ENCODE results near the gene SYNE2.
"Not testable (repeated sequence)": the region's sequence is repeated elsewhere in the genome, so short reads cannot be mapped to it uniquely, and the experiment has no call there.

Gene SYNE2

DNA sequence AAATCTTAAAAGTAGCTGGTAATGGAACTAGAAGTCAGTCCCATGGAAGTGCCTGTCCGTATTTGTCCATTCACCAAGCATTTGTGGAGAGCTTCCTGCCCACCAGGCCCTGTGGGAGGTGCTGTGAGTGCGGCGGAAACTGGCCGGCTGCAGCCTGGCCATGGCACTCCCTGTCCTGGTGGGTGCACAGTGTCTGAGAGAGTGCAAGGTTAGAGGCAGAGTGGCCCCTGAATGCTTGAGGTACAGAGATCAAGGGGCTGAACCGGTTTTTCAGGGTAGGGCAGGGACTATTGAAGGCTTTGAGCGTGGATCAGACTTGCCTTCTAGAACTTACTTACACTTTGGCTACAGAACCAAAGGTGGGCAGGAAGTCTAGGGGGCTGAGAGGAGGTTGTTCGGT is 348.5 kb downstream of the SYNE2 start:
- no peak for DNase-seq

DNA sequence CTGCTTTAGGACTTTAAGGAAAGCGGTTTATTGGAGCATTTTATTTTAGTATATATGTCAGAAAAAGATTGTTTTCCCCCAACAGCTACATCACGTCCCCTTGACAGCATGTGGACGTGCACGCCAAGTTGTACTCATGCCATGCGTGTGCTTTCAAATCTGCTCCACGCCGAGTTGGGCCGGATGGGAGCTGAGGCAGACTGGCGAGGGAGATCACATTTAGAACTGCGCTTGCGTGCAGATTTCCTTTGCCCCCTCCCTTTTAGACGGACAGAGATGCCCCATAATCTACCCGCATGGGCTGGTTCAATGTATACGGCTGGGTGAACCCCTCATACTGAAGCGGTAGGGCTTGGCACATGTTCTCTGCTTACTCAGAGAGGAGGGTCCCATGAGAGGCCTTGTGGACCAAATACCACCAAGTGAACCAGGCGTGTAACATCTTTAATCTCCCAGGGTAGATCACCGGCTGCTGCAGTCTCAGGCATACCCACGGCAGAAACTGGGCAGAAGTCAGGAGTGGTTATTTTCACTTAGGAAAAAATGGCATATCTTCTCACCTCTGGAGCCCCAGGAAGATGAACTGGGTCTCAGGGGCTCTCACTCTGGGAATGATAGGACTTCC is 349.2 kb downstream of the SYNE2 start:
- no peak for DNase-seq

DNA sequence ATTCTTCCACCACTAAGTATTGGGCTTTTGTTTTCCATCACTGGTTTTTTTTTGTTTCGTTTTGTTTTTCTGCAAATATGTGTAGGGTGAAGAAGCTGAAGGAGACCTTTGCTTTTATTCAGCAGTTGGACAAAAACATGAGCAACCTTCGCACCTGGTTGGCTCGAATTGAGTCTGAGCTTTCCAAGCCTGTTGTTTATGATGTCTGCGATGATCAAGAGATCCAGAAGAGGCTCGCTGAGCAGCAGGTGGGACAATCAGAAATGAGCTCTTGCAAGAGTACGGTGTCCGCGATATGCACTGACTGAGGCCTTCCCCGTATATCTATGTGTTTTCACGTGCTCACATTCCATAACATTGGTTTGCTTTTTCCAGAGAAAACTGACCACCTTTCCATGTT is 349.9 kb downstream of the SYNE2 start:
- DNase-seq = no peak

DNA sequence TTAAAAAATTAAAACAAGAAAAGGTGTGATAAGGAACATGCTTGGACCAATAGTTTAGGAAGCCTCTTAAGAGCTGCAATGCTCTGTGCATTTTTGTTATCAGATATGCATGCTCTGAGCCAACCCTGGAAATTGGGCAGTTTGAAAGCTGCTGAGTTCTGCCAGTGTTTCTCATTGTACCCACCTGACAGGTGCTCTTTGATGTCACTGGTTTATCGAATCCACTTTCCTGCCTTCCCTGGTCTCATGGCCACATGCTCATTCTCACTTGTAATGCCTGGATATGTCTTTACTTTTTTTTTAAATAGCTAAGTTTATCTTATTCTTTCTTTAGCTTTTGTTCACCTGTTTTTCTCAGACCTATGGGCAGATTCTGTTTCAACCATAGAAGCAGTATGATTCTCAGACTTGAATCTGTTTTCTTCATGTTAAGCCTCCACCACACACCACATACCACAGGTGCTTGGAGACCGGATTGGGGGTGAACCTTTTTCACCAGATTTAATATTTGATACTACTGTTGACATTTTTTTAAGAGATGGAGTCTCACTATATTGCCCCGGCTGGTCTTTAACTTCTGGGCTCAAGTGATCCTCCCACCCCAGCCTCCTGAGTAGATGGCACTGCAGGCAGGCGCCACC is 350.7 kb downstream of the SYNE2 start:
- no peak for DNase-seq

DNA sequence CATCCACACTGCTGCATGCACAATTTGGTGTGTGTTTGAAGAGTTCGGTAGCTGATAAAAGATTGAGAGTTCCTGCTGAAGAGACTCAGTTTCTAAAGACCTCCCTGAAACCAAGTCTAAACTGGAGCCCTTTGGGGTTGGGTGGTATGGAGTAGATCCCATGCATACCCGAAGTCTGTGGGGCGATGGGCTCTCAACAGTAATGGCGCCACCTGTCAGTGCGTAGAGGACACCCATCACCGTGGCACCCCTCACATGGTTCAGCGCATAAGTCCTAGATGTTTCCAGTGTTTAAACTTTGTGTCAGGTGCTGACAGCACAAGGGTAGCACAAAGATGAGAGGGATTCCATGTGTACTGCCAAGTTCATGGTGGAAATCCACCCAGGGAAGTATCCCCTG is 355.5 kb downstream of the SYNE2 start:
- no peak for DNase-seq

DNA sequence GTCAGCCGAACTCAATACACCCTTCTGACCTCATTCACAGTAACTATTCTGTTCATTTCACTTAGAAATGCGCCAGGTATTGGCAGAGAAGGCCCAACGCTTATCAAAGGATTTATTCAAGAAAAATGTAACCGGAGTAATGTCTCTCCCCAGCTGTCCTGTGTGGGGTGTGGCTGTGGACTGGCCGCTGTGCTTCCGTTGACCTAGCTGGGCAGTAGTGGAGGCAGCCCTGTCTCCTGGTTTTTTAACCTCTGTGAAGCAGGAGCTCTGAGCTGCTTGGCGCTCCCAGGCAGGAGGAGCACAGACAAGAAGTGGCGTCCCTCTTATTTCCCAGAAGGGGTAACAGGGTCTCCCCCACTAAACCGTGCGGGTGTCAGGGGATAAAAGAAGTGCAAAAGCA is 356.2 kb downstream of the SYNE2 start:
- DNase-seq = no peak

DNA sequence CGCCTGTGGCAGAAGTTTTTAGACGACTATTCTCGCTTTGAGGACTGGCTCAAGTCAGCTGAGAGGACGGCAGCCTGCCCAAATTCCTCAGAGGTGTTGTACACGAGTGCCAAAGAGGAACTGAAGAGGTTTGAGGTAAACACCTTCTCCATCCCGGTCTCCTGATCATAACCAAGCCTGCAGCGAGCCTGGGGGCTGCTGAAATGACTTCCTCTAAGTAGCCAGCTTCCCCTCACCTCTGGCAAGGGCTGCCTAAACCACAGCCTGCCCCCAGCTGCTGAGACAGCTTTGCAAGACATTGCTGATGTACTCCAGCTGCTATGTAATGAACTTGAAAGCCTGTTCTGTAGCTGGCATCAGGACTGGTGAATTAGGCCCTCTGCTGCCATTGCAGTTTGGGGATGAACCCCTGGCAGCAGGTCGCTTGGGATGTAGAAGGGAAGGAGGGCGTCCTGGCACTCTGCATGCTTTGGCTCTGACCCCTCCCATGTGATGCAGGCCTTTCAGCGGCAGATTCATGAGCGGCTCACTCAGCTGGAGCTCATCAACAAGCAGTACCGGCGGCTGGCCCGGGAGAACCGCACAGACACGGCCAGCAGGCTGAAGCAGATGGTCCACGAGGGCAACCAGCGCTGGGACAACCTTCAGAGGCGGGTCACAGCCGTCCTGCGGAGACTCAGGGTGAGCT is 356.8 kb downstream of the SYNE2 start:
- no peak for DNase-seq

DNA sequence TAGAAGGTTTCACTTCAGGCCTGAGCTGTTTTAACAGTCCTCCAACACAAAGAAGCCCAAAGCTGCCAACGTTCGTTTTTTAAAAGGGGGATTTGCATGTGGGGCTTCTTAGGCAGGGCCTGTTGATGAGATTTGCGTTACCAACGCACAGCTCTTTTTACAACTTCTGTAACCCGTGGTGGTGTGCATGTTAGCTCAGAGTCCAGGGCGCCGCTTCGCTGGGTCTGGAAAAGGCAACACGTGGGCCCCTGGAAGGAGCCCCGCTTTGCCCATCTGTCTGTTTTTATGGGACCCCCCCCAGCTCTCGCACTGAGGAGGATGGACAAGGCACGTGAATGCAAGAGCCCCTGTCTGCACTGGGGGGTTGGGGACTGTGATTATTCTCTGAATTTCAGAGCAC is 357.4 kb downstream of the SYNE2 start:
- no peak for DNase-seq

DNA sequence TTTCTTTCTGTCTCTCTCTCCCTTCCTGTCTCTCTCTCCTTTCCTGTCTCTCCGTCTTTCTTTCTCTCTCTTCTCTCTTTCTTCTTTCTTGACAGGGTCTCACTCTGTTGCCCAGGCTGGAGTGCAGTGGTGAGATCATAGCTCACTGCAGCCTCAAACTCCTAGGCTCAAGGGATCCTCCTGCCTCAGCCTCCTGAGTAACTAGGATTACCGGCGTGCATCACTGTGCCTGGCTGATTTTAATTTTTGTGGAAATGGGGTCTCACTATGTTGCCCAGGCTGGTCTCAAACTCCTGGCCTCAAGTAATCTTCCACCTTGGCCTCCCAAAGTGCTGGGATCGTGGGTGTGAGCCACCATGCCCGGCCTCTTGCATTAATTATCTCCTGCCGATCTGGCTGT is 358.1 kb downstream of the SYNE2 start:
- DNase-seq = not testable (repeated sequence)

DNA sequence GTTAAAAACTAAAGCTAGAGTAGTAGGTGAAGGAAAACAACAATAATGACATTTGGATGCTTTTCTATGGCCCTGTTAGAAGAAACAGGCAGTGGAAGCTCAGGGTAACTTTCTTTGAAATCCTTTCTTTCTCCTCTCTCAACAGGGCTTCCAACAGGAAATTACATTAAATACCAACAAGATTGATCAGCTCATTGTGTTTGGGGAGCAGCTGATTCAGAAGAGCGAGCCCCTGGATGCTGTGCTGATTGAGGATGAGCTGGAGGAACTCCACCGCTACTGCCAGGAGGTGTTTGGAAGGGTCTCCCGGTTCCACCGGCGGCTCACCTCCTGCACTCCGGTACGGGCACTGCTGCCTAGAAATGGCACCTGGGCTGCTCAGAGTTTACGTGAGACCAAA is 359.9 kb downstream of the SYNE2 start:
- DNase-seq = no peak

DNA sequence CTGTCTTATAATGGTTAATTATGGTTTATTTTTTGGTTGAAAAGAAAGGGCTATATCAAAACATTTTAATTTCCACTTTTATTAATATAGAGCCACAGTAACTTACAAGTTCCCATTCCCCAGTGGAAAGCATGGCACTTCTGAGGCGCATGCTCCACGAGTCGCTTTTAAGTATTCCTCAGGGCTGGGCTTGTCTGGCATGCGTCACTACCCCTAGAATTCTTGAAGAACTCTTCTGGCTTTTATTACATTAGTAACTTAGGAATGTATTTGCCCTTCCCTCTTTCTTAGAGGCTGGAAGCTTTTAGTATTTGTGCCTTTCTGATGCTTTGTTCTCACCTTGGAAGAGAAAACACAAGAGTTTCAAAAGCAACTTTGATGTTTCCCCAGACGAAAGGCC is 360.3 kb downstream of the SYNE2 start:
- DNase-seq = no peak

DNA sequence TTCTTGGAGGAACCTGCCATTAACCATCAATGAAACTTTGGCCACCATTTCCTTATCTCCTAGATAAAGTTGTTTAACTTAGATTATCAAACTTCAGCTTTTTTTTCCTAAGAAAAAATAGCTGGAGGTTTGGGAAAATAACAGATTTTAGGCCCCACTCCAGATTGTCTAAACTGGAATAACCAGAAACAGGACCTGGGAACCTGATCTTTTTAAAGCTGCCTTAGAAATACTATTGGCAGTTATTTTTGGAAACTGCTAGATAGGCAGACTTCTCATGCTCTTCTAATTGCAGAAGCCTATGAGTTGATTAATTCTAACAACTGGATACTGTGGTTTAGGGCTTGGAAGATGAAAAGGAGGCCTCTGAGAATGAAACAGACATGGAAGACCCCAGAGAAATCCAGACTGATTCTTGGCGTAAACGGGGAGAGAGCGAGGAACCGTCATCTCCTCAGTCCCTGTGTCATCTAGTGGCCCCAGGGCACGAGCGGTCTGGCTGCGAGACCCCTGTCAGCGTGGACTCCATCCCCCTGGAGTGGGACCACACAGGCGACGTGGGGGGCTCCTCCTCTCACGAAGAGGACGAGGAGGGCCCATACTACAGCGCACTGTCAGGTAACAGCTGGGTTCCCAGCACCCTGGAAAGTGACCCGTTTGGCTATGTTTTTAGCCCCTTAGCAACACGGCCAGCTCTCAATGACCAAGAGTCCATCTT is 361.2 kb downstream of the SYNE2 start:
- no peak for DNase-seq

DNA sequence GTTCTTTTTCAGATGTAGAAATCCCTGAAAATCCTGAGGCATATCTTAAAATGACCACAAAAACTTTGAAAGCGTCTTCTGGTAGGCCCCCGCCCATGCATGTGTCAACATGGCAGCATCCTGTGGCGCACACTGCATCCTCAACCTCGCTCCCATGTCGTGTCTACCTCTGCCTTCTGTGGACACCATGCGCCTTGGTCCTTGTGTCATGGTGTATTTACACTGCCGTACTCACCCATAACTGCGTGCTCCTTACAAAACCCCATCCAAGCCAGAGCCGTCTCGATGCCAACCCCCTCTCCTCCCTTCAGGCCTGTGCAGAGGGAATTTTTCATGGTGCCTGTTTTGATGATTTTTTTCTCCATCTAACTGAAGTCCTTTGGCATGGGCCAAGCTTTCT is 362.5 kb downstream of the SYNE2 start:
- no peak for DNase-seq

DNA sequence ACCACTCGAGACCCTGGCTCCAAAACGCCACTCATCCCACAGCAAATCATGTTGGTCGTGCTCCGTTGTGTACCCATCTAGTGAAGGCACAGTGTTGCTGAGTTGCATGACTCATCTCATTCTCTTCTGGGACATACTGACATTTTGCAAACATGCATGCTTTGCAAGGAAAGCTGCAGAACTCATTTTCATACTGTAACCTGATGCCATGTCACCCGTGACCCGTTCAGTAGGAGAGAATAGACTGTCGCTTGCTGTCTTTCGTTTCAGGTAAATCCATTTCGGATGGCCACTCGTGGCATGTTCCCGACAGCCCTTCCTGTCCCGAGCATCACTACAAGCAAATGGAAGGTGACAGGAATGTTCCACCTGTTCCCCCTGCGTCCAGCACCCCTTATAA is 363.2 kb downstream of the SYNE2 start:
- no peak for DNase-seq

DNA sequence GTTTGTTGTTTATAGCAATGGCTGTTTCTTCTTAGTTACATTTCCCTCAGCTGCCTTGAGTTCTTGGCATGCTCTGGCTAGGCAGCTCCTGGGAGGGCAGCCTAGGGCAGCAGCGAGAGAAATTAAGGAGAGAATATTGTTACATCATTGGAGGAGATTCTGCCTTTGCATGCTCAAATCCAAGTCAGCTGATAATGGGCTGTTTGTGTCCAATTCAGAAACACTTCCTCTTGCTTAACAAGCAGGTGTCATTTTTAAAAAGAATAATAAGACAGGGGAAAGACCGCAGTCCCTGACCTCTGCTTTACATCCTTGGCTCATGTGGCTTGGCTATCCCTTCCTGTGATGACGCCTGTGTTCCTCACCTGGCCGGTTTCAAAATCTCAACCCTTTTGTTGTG is 364.5 kb downstream of the SYNE2 start:
- DNase-seq = no peak

DNA sequence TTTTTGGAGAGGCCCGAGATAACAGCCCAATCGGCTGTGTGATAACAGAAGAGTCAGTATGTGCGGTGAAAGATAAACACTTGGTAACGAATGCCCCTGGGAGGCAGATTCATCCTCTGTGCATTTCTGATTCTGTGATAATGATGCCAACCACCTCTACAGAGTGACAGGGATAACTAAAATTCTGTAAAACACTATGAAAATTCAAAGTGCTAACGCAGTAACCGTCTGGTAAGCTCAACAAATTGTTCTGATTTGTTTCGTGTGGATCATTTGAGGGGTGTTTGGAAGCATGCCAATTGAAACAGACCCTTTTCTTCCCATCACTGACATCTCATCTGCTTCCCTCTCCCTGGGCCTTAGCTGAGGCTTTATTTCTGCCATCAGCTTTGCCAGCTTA is 365.0 kb downstream of the SYNE2 start:
- DNase-seq = no peak

DNA sequence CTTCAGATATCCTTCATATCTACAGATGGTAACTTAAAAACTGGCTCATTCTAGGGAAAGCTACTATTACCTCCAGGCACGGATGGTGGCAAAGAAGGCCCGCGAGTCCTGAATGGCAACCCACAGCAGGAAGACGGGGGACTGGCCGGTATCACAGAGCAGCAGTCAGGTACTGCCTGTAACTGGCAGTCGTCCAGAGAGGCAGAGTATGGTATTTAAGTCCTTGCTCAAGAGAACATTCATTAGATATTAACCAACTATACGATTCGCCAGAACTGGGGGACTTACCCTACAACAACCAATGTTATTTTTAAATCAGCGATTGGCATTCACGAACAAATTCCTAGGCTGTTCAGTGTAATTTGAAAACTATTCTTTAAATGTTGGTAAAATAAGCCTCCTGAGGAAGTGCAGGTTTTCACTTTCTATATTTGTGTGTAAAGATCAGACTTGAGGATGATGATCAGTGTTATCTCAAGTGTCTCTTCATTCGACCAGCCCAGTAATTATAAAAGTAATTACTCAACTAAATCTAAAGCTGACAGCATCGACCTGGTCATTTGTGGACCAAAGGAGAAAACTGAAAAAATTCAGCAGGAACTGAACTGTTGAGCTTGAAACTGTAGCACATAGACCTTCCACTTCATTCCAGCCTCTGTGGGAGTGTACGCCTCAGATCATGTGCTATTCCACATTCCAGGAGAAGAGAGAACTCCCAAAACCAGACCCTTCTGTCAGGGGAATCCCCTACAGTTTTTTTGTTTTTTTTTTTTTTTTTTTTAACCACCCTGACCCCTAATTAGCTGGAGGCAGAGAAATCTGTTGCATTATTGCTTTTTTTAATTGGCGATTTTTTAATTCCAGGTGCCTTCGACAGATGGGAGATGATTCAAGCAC is 365.8 kb downstream of the SYNE2 start:
- DNase-seq = no peak

DNA sequence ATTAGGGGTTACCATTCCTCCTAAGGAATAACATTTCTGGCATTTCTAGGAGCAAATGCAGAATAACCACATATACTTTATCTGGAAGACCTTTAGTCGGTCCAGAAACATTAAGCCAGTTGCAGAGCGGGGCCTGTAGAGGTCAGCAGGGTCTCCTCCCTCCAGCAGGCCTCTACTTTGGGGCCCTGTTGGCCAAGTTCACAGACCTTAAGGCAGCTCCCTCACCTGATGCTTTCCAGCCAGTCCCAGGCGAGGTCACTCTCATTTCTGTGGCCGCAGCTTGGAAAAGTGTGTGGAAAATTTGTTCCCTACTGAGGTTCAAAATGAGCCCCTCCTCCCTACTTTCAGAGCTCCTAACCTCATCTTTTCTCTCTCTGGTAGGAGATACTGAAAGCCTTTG is 367.3 kb downstream of the SYNE2 start:
- DNase-seq = no peak

DNA sequence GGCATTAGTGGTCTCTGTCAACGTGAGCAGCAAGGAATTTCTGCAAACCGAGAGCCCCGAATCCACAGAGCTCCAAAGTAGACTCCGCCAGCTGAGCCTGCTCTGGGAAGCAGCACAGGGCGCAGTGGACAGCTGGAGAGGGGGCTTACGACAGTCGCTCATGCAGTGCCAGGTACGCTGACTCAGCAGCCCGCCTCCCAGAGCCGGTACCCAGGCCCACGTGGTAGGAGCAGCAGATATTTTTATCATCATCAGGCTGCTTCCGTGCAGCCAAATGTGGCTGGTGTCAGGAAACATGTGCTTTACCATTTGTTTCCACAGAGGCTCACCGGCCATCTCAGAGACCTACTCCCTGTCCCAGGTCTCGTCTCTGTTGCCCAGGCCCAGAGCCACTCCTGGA is 367.7 kb downstream of the SYNE2 start:
- DNase-seq = no peak

DNA sequence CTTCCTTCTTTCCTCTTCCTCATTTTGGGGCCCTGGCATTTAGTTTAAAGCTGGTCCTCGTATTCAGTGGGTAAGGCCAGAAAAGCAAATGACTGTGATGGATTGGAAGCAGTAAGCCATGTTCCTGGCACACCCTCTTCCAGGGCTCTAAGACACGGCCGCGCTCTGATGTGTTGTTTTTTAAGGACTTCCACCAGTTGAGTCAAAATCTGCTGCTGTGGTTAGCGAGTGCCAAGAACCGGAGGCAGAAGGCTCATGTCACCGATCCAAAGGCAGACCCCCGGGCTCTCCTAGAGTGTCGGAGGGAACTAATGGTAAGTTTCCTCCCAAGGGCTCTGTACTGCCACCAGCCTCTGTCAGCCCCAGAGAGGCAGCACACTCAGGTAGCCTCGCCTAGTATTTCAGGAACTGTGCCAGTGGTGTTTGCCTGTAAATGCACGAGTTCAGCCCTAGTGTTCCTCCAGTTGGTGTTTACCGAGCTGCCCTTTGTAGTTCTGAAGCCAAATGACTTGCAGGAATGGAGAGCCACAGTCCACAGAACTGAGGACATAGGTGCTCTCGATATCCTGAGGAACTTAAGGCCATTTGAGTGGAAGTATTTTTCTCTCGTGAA is 368.7 kb downstream of the SYNE2 start:
- no peak for DNase-seq

DNA sequence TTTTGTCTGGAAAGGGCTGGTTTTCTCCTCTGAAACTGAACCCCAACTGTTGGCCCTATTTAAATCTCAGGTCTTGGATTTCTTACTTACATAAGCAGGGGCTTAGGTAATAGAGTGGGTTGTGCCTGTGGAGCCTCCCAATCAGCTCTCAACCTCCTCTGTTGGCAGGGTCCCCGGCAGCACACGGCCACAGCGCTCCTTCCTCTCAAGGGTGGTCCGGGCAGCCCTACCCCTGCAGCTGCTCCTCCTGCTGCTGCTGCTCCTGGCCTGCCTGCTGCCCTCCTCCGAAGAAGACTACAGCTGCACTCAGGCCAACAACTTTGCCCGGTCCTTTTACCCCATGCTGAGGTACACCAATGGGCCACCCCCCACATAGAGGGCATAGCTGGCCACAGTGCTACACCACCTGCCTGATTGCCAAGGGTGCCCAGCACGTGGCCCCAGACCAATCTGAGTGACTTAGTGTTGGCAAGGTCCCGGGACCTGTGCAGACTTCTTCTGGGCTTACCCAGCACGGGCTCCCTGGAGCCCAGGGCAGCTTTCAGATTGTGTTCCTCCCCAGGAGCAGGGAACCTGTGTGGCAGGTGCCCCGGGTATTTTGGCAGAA is 372.4 kb downstream of the SYNE2 start:
- DNase-seq = no peak

DNA sequence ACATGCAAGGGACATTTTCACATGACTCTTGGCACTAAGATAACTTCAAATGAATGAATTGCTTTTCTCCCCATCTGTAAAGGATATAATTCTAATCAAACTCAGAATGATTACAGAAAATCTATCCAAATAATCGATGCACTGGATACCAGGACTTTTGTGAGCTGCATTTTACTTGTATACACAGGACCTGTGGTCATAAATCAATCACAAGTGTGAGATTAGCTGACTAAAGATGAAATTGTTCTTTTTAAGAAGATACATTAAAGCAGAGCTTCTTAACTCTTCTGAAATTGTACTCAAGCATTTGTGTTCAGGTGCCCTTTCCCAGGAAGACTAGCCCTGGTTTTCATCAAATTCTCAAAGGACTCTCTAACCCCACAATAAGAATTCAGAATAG is 375.1 kb downstream of the SYNE2 start:
- DNase-seq = no peak
